A673 (cell line): ENCODE data around the gene DUSP3. TPM values are rescaled to one million over a fixed set of nuclear protein-coding genes. Genes with fewer than 3 reads are reported as not detected.

ENCODE experiments used
- BruUV-seq: library from RNA; stranded (reverse); fragments of 400-500 nt; replicated peaks from 2 replicates; lab custom pipeline; 2021; lab: Mats Ljungman, UMichigan
- CTCF ChIA-PET: fragments of 300-600 bp; sonication (Branson Sonifier 250); formaldehyde crosslinking; loops from one replicate; lab custom pipeline; 2022; ENCODE audit warnings: antibody characterized with exemption; lab: Charles Lee
- POLR2A ChIA-PET: fragments of 300-600 bp; sonication (Branson Sonifier 250); formaldehyde crosslinking; loops from one replicate; lab custom pipeline; 2022; ENCODE audit warnings: antibody characterized with exemption; ENCODE audit not compliant: low non-redundant PET; lab: Charles Lee
- DNase-seq: peaks from one replicate; pipeline ENCODE4 v3.0.0-alpha.2; 2015; ENCODE audit warnings: low spot score
- H3K27ac ChIP-seq: fragments of 200-600 bp; sonication (generic); 2 replicates; pipeline ENCODE4 v1.5.1; 2016; ENCODE audit warnings: mixed run types, low read depth, mild to moderate bottlenecking, mixed read lengths, antibody characterized with exemption, low read length; ENCODE audit not compliant: poor library complexity, severe bottlenecking
- H3K27me3 ChIP-seq: fragments of 200-600 bp; sonication (generic); replicated peaks from 2 replicates; pipeline ENCODE4 v1.6.1; 2017; ENCODE audit warnings: mixed run types, low read depth, mild to moderate bottlenecking, mixed read lengths, antibody characterized with exemption, low read length; ENCODE audit not compliant: insufficient read depth, poor library complexity
- H3K36me3 ChIP-seq: fragments of 200-600 bp; sonication (generic); 2 replicates; pipeline ENCODE4 v1.6.1; 2016; ENCODE audit warnings: mixed run types, mild to moderate bottlenecking, mixed read lengths, antibody characterized with exemption, low read length; ENCODE audit not compliant: insufficient read depth, poor library complexity, severe bottlenecking
- H3K4me1 ChIP-seq: fragments of 200-600 bp; sonication (generic); 2 replicates; pipeline ENCODE4 v1.6.1; 2017; ENCODE audit warnings: mixed run types, mild to moderate bottlenecking, mixed read lengths, antibody characterized with exemption, low read length; ENCODE audit not compliant: insufficient read depth, poor library complexity, severe bottlenecking
- H3K4me3 ChIP-seq: fragments of 200-600 bp; sonication (generic); 2 replicates; pipeline ENCODE4 v1.5.1; 2016; ENCODE audit warnings: low read depth, mixed run types, mild to moderate bottlenecking, mixed read lengths, low read length; ENCODE audit not compliant: poor library complexity, severe bottlenecking
- H3K9me3 ChIP-seq: fragments of 200-600 bp; sonication (generic); 2 replicates; pipeline ENCODE4 v1.6.1; 2016; ENCODE audit warnings: mixed run types, low read depth, mild to moderate bottlenecking, mixed read lengths, antibody characterized with exemption, low read length; ENCODE audit not compliant: poor library complexity, severe bottlenecking
- EZH2 ChIP-seq: fragments of 200-600 bp; sonication (generic); IDR thresholded peaks from 2 replicates; pipeline ENCODE4 v1.6.1; 2017; ENCODE audit warnings: borderline replicate concordance, low read depth, mild to moderate bottlenecking, mixed read lengths, antibody characterized with exemption, low read length; ENCODE audit not compliant: poor library complexity, severe bottlenecking
- intact Hi-C: fragments of 100-400 bp; cut with micrococcal nuclease; formaldehyde crosslinking; loops from one replicate; pipeline ENCODE4 v1.10.0; 2022; ENCODE audit not compliant: unreplicated experiment
- total RNA-seq: library from RNA; stranded (reverse); gene quantifications from 2 replicates; pipeline ENCODE4 v1.2.3, GENCODE V29; 2021
- TF ChIP-seq, protein P1 (sequence below): fragments of 300-800, 200-600 bp; sonication (generic); conservative IDR thresholded peaks from 2 replicates; pipeline ENCODE4 v1.5.1; 2017; ENCODE audit warnings: low read depth, mild to moderate bottlenecking, antibody characterized with exemption, low read length, moderate library complexity, mixed read lengths

DUSP3 gene
- total RNA-seq, 1 experiment from 2014 or later, result 22.9 TPM

DNA sequence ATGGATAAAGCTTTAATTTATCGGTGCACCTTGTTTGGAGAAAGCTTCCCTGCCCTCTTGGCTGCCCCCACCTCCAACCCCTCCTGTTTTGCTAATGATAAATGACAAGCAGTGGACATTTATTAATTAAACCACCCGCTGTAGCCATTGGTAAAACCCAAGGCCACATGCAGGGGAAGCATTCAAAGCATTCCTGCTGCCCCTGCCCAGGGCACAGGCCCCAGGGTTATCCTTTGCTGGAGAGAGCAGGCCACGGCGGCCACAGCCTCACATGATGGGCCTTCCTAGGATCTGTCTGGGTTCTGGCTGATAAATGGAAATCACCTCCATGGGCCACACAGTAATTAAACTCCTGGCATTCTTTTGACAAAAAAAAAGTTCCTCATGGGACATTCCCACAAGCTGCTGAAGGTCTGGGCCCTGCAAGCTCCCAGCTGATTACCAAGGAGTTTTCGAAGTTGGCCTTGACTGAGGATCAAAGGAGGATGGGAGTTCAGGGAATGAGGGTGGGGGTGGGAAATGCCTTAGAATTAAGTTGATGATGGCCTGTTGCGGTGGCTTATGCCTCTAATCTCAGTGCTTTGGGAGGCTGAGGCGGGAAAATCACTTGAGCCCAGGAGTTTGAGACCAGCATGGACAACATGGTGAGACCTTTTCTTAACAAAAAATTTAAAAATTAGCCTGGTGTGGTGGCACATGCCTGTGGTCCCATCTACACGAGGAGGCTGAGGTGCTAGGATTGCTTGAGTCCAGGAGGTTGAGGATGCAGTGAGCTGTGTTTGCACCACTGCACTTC lies 55.7 kb downstream of the DUSP3 start:
- no peaks in the 10 kb centered on the region for H3K4me1 ChIP-seq
- H3K27ac ChIP-seq, result no peak overlapping the region
- intact Hi-C loops, result no loop called here
- H3K9me3 ChIP-seq, result no peaks in the 10 kb centered on the region
- BruUV-seq, result no TSS peak
- ChIA-PET CTCF (no interaction called here), POLR2A (interaction anchor here (0.6 kb wide), 1 partner anchor 388 kb away, joined by 5 read pairs; no protein-coding TSS in a partner anchor)
- H3K4me3 ChIP-seq, result no peak overlapping the region
- TF ChIP-seq, protein P1, sequence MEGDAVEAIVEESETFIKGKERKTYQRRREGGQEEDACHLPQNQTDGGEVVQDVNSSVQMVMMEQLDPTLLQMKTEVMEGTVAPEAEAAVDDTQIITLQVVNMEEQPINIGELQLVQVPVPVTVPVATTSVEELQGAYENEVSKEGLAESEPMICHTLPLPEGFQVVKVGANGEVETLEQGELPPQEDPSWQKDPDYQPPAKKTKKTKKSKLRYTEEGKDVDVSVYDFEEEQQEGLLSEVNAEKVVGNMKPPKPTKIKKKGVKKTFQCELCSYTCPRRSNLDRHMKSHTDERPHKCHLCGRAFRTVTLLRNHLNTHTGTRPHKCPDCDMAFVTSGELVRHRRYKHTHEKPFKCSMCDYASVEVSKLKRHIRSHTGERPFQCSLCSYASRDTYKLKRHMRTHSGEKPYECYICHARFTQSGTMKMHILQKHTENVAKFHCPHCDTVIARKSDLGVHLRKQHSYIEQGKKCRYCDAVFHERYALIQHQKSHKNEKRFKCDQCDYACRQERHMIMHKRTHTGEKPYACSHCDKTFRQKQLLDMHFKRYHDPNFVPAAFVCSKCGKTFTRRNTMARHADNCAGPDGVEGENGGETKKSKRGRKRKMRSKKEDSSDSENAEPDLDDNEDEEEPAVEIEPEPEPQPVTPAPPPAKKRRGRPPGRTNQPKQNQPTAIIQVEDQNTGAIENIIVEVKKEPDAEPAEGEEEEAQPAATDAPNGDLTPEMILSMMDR, result no peak
- no peak for TF ChIP-seq EZH2
- no peak for DNase-seq
- no peaks in the 10 kb centered on the region for H3K36me3 ChIP-seq
- H3K27me3 ChIP-seq, result no peaks in the 10 kb centered on the region

DNA sequence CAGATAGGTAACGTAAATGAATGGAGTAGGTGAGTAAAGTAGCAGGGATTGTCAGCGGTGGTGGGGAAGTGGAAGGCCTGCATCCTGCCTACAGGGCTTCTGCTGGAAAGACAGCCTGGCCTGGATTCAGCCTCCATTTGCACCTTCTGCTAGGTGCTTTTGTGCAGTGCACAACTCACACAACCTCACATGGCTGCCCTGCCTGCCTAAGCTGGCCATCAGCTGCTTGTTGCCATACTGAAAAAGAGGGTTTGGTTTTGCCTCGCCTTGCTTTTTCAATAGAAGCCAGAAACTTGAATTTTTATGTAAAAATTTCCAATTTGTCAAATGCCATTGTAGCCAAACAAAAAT lies 56.5 kb downstream of the DUSP3 start:
- ChIA-PET POLR2A (no interaction called here), CTCF (no interaction called here)
- Histone ChIP-seq H3K4me1 (no peaks in the 10 kb centered on the region), H3K27me3 (no peaks in the 10 kb centered on the region), H3K4me3 (no peak overlapping the region), H3K9me3 (no peaks in the 10 kb centered on the region), H3K27ac (no peak overlapping the region), H3K36me3 (no peaks in the 10 kb centered on the region)
- BruUV-seq, result no TSS peak
- intact Hi-C loops, result no loop called here
- DNase-seq, result no peak
- TF ChIP-seq EZH2, result no peak
- TF ChIP-seq, protein P1, result no peak

DNA sequence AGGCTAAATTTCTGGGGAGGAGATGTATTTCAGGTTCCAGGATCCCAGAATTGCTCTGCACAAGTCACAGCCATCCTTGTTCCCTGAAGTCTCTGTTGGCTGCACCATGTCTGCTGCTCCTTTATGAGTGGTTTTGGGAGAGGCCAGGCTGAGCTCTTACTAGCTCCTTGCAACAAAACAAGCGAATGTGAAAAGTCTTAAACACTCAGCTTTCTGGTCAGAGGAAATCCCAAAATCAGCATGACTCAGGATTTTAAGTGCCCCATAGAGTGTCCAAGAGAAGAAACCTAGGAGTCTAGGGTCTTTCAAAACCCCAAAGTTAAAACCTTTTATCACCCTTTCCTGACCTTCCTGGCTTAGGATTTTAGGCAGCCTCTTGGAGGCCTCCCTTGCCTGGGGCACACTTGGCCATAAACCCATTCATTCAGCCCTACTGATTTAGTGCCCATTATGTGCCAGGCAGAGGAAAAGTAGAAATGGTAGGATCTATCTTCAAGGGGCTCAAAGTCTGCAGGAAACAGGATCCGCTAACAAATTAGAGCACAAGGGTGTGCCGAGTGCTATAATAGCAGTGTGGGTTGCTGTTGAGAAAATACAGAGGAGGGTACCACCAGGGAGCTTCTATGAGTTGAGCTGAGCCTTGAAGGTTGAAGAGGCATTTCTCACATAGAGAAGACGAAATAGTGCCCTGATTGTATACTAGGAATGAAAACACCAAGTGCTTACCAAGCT lies 57.1 kb downstream of the DUSP3 start:
- Histone ChIP-seq H3K4me1 (no peaks in the 10 kb centered on the region), H3K36me3 (no peaks in the 10 kb centered on the region), H3K9me3 (no peaks in the 10 kb centered on the region), H3K27ac (no peak overlapping the region), H3K27me3 (no peaks in the 10 kb centered on the region), H3K4me3 (peak overlapping the region; percentile 51)
- ChIA-PET CTCF (no interaction called here), POLR2A (interaction anchor here (0.6 kb wide), 1 partner anchor 361 kb away, joined by 3 read pairs; no protein-coding TSS in a partner anchor)
- DNase-seq, result no peak
- TF ChIP-seq, protein P1, result no peak
- no peak for TF ChIP-seq EZH2
- intact Hi-C loops, result no loop called here
- no TSS peak for BruUV-seq
